Measurements from ENCODE around the gene PHACTR2.

Gene PHACTR2

GRCh38 chr6:143878272-143878760 lies 200.6 kb downstream of the PHACTR2 start:
- DNase-seq (ENCODE audit: low read depth, low spot score) = no peak
- no CpG with 5 or more reads among the region's 3 CpGs for WGBS (ENCODE audit: insufficient coverage, insufficient read length)
- Histone ChIP-seq H3K27ac (ENCODE audit: low read length) (no peak overlapping the region), H3K36me3 (ENCODE audit: control insufficient read depth, insufficient read depth, low read length) (no peaks in the 10 kb centered on the region), H3K4me1 (ENCODE audit: control insufficient read depth, insufficient read depth, low read length) (no peaks in the 10 kb centered on the region), H3K4me3 (ENCODE audit: low read length) (no peak overlapping the region), H3K27me3 (ENCODE audit: control insufficient read depth, insufficient read depth, low read length) (no peaks in the 10 kb centered on the region), H3K9me3 (ENCODE audit: control insufficient read depth, insufficient read depth, low read length) (no peaks in the 10 kb centered on the region)

GRCh38 chr6:143880412-143880811 lies 202.6 kb downstream of the PHACTR2 start:
- Histone ChIP-seq H3K4me1 (ENCODE audit: control insufficient read depth, insufficient read depth, low read length) (no peaks in the 10 kb centered on the region), H3K27me3 (ENCODE audit: control insufficient read depth, insufficient read depth, low read length) (no peaks in the 10 kb centered on the region), H3K4me3 (ENCODE audit: low read length) (no peak overlapping the region), H3K9me3 (ENCODE audit: control insufficient read depth, insufficient read depth, low read length) (no peaks in the 10 kb centered on the region), H3K36me3 (ENCODE audit: control insufficient read depth, insufficient read depth, low read length) (no peaks in the 10 kb centered on the region), H3K27ac (ENCODE audit: low read length) (no peak overlapping the region)
- no CpG with 5 or more reads among the region's 2 CpGs for WGBS (ENCODE audit: insufficient coverage, insufficient read length)
- DNase-seq (ENCODE audit: low read depth, low spot score) = no peak
